Measurements from ENCODE around the gene GSC. TPM values are rescaled to one million over a fixed set of nuclear protein-coding genes. Genes with fewer than 3 reads are reported as not detected.
"Not testable (repeated sequence)": the region's sequence is repeated elsewhere in the genome, so short reads cannot be mapped to it uniquely, and the experiment has no call there.

Gene GSC
- total RNA-seq, 1 donor from 2014 or later: 1.5 TPM

DNA sequence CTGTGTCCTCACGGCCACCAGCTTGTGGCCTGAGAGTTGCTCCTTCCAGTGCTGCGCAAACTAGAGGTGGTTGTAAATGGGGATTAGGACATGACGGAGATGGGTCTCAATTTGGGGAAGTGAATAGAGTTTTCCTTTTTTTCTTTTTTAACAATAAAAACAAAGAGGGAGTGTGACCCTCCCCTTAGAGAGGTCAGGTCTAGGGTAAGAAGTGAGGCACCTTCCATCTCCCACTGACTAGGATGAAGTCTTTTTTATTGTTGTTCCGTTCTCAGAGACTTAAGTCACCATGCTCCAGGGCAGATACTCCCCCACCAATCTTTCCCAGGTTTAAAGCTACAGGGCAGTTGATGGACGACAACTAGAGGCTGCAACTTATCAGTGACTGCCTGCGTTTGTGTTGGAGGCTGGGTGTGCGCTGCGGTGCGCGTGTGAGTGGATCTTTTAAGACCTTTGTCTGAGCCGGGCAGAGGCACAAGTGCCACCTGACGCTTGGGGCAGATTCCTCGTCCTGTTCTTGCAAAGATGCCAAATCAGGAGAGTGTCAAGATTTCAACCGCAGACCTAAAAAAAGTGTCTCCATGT, 2.1 kb upstream of the GSC start:
- no peak for DNase-seq

DNA sequence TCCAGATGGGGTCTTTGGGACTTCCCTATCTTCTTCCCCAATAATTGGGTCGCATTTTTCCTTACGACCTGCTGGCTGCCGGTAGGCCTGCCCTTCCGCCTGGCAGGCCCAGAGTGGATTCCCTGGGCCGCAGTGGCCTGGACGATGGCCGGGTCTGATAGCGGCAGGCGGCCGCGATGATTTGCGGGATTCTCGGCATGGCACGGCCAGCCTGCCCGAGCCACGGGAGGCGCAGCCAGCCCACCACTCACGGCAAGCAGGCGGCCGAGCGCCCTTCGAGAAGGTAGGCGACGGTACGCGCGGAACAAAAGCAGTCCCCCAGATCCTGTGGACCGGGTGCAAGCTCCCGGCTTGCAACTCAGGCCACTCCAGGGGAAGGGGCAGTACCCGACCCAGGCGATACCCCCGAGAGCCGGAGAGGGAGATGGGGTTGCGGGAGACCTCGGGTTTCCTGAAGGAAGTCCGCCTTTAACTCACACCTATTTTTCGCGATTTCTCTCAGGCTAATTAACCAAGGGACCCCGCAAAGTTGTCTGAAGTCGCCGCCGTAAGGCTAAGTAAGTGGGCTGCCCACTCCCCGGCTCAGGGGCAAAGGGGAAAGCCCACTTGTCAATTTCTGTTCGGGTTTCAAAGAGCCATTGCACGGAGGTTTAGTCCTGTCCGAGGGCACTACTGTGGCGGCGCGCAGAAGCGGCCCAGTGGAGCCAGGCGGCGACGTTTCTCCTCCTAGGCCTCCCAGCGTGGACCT, 1.4 kb upstream of the GSC start:
- no peak for DNase-seq

DNA sequence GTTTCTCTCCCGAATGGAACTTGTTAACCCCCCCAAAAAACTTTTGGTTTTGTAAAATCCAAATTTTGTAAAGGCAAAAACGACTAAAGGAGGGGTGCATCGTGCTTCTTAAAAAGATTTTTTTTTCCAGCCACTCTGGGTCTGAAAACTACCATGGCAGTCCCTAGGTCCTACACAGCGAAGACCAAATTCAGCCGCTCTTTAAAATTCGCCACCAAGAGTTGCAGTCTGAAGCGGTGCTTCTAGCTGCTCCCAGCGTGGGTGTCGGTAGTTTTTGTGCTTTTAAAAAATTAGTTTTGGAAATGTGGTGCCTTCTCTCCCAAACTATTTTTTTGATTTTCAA, 873 bp upstream of the GSC start:
- DNase-seq: no peak

DNA sequence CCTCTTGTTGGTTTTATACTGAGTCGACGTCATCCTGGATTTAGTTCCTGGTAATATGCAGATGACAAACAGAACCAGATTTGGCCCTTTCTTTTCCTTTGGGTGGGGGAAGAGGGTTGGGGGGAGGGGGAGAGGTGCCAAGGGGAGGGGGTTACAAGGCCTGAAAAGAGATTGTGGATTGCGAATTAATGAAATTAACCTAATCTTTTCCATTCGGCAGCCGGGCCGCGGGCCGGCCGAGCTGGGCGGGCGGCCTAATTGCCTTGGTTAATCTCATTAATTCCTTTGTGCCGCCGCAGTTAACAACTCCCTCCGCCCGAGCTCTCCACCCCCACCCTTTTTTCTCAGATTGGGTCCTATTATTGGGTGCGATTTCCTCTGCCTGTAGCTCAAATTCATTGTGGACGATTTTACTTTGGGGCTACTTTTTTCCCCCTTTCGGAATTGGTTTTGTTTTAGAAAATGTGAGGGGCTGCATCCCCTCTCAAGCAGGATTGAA, 387 bp upstream of the GSC start:
- no peak for DNase-seq

DNA sequence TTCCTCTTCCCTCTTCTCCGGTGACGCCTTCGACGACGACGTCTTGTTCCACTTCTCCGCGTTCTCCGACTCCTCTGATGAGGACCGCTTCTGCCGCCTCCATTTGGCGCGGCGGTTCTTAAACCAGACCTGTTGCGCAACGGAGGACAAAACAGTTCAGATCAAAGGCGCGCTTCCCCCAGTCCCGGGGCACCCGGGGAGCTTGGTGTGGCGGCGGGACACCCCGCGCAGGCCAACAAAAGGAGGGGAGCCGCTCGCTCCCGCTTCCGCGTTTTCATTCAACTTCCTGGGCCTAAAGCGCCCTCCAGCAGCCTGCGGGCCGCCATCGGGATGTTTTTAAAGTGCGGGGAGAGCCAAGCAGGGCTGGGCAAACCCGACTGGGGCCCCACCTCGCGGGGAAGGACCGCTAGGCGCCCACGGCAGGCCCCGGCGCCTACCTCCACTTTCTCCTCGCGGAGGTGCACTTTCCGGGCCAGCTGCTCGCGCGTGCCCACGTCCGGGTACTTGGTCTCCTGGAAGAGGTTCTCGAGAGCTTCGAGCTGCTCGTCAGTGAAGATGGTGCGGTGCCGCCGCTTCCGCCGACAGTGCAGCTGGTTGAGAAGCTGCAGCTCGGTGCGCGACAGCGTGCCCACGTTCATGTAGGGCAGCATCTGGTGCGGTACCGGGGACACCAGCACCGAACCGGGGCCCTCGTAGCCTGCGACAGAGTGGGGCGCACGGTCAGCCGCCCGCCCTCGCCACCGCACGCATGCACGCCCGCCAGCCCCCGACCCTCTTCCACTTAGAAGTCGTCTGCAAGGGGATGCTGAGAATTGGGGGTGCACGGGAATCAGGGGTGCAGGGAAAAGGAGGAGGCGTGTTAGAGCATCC, 1.2 kb downstream of the GSC start:
- no peak for DNase-seq

DNA sequence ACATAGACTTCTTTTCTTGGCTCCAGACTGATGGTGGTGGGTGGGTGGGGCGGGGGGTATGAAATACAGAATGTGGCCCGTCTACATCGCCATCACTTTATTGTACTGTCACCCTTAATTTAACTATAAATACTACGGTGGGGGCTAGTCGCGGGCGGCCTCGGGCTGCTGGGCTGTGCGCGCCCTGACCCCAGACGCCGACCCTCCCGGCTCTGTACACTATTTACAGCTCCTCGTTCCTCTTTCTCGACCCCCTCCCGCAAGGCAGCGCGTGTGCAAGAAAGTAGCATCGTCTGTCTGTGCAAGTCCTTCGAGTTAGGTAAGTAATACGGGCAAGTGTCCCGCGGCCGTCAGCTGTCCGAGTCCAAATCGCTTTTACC, 1.8 kb downstream of the GSC start:
- no peak for DNase-seq

DNA sequence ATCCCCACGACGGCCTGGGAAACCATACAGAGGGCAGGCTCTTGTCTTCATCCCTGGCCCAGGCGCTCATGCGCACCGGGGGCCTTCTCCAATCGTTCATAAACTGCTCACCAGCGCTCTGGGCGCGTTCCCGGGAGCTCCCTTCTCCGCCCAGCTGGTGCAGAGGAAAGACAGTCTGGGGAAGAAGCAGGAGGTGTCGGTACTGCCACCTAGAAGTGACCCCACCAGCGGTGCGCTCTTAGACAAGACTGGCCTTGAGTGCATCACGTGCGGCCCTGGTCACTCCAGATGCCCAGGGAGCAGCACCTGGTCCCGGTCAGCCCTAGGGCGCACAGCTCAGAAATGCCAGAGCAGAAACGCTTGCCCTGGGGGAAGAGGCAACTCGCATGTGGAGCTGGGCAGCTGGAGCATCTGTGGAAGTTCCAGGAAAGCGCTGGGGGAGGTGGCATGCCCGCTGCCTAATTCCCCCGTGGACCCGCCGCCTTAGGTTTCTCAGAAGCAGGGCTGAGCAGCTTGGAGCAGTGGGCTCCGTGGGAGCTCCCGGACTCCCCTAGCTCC, 2.5 kb downstream of the GSC start:
- DNase-seq: no peak

DNA sequence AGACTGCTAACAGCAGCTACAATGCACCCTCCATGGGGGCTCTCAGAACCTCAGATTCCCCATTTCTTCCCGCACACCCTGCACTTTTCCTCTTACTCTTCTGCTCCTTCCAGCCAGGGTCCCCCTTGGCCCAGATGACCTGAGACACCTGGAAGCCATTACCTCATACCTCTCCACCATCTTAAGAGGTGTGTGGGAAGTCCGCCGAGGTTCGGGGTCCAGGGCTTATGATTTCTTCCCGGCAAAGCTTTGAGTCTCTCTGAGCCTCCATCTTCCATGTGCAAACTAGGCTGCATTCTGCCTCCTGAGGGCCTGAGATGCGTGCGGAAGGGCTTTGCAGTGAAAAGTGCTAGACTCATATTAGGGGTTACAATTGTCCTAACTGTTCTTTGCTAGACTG, 5.3 kb downstream of the GSC start:
- DNase-seq: no peak

DNA sequence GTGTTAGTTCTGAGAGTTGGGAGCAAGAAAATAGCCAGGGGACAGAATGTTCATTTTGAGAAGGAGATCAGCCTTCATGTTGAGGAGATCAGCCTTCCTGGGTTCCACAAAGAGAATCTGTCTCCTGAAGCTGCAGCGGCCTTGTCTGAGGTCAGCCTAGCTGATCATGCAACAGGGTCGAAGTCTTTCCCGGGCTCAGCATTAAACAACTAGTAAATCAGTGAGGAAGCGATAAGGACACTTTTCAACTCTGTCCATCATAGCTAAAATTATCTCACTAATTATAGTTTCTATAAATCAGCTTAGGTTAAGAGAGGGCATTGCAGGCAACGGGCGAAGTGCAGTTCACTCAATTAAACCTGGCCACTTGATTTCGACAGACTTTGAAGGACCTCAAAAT, 7.5 kb downstream of the GSC start:
- DNase-seq: no peak

DNA sequence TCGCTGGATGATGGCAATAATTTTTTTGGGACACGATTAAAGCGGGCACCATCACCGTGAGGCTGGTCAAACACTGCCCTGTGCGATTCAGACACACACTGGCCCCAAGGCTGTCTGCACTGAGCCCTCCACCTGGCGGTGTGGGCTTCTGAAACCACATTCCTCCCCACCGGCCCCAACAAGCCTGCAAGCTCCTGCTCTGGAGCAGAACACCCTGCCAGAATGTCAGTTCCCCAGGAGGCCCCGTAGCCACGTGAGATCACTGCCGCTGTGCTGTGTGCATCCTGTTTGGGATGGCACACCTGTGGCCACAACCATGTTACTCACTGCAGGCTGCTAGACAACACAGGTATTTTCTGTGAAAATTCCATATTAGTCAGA, 7.9 kb downstream of the GSC start:
- DNase-seq: no peak

DNA sequence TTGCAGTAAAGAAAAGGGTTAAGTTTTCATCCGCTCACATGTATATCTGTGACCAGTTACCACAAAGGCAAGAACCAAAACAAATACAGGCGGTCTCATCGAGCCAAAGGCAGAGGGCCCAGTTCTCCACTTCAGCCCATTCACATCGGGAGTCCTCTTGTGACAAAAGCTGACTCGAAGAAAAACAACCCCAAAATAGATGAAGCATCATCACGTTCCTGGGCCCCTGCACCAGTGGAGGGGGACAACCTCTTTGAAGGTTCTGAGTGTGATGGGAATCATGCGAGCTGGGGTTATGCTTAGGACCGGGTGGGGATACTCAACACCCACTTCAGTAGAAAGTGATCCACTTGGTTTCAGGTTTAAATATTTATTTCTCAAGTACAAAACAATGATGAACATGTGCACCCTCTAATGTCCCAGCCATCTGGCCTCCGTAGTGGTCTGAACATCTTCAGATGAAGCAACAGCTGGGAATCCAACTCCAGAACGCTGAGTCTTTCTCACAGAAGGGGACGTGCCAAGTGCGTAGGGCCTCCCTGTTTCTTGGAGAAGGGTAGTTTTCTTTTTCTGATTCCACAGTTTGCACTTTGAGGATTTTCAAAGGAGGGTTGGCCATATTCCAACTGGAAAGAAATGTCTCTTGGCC, 8.4 kb downstream of the GSC start:
- DNase-seq: peak; percentile 92

DNA sequence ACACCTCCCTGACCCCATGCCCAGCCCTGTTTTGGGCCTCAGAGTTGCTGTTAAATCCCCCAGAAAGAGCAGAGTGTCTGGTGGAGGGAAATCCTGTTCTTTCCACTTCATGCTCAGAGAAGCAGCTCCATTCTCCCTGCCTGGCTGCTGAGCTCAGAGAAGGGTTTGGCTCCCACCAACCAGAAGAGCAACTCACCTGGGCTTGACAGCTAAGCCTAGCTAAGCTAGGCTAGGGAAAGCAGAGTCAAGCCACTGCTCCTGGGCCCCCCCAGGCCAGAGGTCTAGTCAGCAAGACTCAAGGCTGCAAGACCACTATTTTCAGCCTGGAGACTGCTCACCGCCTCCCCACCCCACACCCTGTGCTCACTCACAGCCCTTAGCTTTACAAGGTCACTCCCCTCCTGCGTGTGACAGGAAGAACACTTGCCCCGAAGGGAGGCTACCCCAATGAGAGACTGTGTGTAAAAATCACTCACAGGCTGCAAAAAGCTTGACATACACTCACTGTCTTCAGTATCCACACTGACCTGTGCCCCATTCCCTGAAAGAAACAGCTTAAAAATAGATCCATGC, 13.5 kb downstream of the GSC start:
- DNase-seq: no peak

DNA sequence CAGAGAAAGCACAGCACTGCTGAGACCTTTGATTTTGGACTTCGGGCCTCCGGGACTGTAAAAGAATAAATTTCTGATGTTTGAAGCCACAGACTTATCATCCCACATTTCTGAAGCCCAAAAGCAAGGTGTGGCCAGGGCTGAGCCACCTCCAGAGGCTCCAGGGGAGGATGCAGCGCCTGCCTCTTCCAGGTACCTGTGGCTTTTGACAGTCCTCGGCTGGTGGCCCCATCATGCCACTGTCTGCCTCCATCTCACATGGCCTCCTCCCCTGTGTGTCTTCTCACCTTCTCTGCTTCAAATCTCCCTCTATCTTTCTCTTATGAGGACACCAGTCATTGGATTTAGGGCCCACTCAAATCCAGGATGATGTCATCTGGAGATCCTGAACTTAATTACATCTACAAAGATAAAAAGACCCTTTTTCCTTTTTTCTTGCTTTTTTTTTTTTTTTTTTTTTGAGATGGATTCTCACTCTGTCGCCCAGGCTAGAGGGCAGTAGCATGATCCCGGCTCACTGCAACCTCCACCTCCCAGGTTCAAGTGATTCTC, 15.4 kb downstream of the GSC start:
- DNase-seq: no peak

DNA sequence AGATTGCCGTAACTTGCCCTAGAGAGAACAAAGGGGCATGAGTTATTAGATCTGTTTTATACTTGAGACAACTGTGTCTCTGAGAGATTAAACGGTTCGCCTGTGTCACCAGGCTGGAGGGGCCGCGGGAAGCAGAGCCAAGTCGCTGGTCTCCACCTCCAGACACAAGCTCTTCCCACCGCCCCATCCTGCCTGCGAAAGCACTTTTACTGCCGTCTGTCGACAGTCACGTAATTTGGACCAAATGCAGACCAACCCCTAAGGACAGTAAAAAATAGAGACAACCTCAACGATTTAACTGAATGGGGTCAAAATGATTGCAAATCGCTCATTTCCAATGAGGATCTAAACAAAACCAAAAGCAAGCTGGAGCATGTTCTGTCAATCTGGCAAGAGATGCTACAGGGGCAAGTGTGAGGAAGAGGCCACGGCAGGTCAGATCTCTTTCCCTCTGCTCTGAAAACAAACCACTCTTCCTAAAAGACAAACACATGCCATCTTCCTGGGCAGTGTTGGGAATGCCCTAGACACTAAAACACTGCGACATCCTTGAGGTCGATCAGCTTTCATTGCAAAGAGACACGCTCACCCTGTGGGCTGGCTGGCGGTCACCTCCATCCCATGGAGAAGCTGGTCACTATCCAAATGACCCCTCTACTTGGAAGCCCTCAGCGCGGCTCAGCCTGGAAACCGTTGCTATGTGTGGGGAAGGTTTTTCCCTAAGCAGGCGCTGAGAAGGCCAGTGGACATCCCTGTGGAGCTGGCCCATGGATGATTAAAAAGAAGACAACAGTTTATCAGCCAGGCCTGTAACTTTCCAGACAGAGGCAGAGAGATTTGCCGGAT, 17.1 kb downstream of the GSC start:
- peak; percentile 63 for DNase-seq

DNA sequence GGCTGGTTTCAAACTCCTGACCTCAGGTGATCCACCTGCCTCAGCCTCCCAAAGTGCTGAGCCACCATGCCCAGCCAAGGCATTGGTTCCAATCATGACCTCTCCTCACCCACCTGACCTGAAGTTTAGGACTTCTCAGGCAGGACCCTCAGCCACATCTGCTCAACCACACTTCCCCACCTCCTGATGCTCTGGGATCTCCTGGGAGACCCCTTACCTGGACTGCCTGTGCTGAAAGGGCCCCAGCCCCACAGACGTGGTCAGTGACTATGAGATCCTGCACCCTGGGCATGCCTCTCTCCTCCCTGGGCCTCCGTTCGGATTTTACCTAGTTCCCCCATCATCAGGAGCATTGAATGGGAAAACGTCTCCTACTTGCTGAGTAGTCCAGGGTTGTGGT, 18.0 kb downstream of the GSC start:
- no peak for DNase-seq

DNA sequence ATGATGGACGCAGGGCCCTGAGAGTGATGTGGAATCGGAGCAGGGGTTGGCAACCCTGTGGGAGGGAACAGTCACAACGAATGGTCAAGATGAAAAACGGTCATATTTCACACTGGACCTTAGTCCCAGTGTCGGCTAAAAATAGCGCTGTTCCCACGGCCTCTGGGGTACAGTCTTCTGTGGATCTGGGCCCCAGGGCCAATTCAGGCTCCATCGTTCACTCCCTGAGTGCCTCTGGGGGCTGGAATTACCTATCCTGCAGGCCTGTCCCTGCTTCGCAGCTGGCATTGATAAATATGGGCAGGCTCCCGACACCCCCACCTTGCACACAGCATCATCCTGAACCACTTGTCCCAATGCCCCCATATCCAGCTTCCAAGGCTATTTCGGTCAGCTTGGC, 18.6 kb downstream of the GSC start:
- no peak for DNase-seq

DNA sequence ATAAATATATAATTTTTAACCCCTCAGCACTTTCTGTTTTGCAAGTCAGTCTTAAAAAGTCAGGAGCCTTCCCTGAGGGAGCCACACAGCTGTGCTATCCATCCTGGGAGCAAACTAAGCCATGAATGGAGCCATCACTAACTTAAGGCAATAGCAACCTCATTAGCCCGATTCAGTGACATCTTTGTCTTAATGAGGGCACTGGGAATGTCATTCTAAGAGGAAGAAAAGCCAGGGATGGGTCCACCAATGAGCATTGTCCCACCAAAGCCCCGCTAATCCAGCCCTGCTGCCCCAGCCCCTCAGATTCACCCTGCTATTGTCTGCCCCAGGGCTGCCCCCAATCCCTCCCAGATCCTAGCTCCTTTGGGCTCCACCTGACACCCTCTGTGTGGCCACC, 19.5 kb downstream of the GSC start:
- DNase-seq: no peak

DNA sequence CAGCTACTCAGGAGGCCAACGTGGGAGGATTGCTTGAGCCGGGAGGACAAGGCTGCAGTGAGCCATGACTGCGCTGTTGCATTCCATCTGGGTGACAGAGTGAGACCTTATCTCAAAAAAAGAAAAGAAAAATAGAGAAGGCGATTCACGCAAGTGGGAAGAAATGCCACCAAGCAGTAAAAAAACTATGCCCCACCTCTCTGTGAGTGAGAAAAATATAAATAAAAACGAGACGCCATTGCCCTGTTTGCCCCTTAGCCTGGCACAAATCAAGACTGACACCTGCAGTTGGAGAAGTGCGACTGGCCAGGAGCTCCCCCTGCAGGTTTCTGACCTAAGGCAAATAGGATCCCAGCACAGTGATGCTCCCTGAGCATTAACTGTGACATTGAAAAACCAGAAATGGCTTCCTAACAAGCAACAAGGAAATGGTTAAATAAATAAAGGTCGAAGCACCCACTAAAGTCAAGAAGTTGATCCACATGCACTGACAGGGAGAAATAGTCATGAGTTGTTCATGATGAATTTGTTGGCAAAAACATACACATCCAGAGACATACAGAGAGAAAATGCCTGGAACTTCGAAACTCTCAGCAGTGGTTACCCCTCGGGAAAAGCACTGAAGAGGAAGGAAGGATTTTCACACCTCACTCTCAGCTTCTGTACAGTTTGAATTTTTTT, 21.1 kb downstream of the GSC start:
- no peak for DNase-seq

DNA sequence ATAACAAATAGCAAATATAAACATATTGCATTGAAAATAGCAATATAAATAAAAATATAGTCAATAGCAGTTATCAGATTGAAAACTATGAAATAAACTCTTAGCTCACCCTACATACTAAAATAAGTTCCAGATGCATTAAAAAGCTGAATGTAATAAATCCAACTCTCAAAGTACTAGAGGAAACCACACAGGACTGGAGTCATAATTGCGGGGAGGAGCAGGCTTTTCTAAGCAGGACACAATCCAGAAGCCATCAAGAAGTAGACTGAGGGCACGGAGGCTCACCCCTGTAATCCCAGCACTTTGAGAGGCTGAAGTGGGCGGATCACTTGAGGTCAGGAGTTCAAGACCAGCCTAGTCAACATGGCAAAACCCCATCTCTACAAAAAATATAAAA, 22.2 kb downstream of the GSC start:
- DNase-seq: no peak

DNA sequence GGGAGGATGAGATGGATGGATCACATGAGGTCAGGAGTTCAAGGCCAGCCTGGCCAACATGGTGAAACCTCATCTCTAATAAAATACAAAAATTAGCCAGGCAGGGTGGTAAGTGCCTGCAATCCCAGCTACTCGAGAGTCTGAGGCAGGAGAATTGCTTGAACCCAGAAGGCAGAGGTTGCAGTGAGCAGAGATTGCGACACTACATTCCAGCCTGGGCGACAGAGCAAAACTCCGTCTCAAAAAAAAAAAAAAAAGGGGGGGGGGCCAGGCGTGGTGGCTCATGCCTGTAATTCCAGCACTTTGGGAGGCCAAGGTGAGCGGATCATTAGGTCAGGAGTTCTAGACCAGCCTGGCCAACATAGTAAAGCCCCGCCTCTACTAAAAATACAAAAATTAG, 22.8 kb downstream of the GSC start:
- not testable (repeated sequence) for DNase-seq
